Measurements from ENCODE around the gene PHLDB1.

GRCh38 chr11:118606157-118606843 lies 1.1 kb upstream of the PHLDB1 start:
- TF ChIP-seq CTCF (IDR thresholded peaks at IDR 0.05) (no peak), POLR2A (IDR thresholded peaks at IDR 0.05) (no peak)

All from esophagus squamous epithelium (tissue), 4 donors.